LHCN-M2 (cell line): ENCODE measurements around the gene PPT1. TPM values are rescaled to one million over a fixed set of nuclear protein-coding genes. Genes with fewer than 3 reads are reported as not detected.

Experiments used
- DNase-seq: peaks from one replicate; pipeline ENCODE4 v3.0.0-alpha.2; 2012; ENCODE audit warnings: low read depth
- polyA plus RNA-seq: library from polyadenylated mRNA; unstranded; fragments of >200 nt; gene quantifications from one replicate; pipeline ENCODE4 v1.2.1, GENCODE V29; 2012; ENCODE audit warnings: missing spikeins
- total RNA-seq: library from RNA; depleted of rRNA; stranded (reverse); fragments of >200 nt; gene quantifications from 2 replicates; pipeline ENCODE4 v1.2.3, GENCODE V29; 2014; rRNA removed

PPT1 gene
- total RNA-seq, result 40.3 and 54.2 TPM in 2 replicates
- polyA plus RNA-seq, result 38.1 TPM

GRCh38 chr1:40096977-40097782 lies at the start of gene PPT1:
PPT1 (minus strand) TSS chr1:40097252; CDS start chr1:40097238, 14 bp downstream.
- DNase-seq, result peak; percentile 60

DNA sequence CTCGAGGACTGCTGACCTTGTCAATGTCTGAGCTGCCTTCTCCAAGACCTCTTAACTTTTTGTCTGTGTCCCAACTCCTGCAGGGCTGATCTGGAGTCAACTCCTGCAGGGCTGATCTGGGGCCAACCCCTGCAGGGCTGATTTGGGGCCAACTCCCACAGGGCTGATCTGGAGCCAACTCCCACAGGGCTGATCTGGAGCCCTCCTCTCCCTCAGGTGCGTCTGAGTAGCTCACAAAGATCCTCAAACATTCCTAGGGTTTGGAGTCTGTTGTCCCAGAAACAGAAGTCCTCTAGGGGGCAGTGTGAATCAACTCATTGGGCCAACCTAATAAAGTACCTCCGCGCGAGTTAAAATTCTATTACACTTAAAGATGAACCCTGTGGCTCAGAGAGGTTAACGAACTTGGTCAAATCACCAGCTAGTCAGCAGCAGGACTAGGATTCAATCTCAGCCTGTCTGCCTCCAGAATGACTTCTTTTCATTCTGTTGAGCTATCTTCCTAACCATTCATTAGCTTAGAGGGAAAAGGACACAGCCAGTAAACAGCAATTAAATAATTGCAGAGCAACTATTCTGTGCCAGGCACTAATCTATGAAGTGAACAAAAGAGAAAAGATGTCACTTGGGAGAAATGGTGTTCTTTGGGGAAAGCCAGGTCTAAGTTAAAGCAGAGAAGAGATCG lies 47.0 kb upstream of the PPT1 start:
- peak; percentile 67 for DNase-seq

- peak; percentile 20 for DNase-seq
Measured at GRCh38 chr1:40141878-40142535, 45.0 kb upstream of the PPT1 start.

- peak; percentile 8 for DNase-seq
Measured at GRCh38 chr1:40140211-40140973, 43.3 kb upstream of the PPT1 start.

DNA sequence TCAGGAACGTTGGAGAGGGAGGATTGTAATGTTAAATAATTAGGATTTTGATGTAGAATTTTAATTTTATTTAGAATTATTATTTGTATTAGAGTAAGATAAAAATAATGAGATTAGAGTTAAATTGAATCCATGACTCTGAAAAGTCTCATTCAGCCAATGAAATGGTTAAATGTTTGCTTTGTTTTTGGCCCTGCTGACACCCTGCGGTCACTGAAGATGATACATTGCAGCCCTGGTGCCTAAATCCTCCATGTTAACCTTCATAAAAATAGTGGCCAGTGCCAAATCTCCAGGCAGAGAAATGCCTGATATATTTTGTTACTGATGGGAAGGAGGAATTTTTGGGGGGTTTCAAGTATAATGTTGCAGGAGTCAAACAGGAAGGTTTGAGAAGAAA lies 36.8 kb upstream of the PPT1 start:
- peak; percentile 13 for DNase-seq

- DNase-seq, result no peak
Measured at GRCh38 chr1:40133312-40133665, 36.2 kb upstream of the PPT1 start.

GRCh38 chr1:40132383-40133311 lies 35.6 kb upstream of the PPT1 start:
- peak; percentile 30 for DNase-seq

DNA sequence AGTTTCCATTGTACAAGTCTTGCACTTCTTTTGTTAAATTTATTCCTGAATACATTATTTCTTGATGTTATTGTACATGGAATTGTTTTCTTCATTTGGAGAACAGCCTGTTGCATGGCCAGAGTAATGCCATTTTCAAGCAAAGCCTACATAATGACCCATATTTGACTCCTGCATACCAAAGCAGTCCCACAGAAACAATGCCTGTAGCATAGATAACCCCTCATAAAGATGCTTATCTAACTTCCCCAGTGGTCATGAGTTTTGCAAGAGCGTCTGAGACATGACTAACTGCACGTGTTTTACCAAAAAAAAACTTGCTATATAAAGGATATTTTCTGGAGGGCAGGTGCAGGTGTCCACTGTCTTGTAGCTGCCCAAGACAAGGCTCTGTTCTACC lies 33.8 kb upstream of the PPT1 start:
- no peak for DNase-seq

DNA sequence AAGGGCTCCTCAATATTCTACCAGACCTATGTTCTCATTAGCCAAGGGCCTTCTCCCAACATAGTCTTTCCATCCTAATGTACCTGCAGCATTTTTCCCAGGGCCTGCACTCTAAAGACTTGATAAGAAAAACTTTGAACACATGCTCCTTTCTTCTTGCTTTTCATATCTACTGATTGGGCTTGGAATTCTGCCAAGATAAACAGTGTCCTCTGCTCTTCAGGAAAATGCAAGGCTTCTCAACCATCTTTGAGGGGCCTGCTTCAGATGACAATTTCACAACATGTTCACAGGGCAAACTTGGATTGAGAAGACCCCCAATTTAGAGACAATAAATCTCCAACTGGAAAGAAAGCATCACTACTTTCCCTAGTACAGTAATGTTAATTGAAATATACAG lies 25.8 kb upstream of the PPT1 start:
- DNase-seq, result no peak

- DNase-seq, result no peak
Measured at GRCh38 chr1:40120128-40120527, 23.1 kb upstream of the PPT1 start.

- DNase-seq, result no peak
Measured at GRCh38 chr1:40114400-40114799, 17.3 kb upstream of the PPT1 start.

- DNase-seq, result no peak
Measured at GRCh38 chr1:40110389-40110788, 13.3 kb upstream of the PPT1 start.

- DNase-seq, result no peak
Measured at GRCh38 chr1:40107290-40107959, 10.4 kb upstream of the PPT1 start.

DNA sequence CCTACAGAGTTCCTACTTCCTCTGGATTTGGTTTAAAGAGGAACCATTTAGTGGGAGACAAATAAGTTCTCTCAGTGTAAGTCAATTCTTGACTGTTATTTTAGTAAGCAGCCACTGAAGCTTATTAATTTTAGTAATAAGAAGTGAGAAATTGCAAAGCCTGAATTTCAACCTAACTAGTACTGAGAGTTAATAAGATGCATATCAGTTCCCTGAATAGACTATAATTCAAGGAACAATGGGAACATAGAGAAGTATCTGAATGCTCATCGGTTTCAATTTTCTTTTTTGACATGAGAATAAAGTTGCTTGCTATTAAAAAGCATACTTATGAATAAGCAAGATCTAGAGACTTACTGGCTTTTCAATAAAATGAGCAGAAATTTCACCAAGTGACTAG lies 8.0 kb upstream of the PPT1 start:
- DNase-seq, result no peak

DNA sequence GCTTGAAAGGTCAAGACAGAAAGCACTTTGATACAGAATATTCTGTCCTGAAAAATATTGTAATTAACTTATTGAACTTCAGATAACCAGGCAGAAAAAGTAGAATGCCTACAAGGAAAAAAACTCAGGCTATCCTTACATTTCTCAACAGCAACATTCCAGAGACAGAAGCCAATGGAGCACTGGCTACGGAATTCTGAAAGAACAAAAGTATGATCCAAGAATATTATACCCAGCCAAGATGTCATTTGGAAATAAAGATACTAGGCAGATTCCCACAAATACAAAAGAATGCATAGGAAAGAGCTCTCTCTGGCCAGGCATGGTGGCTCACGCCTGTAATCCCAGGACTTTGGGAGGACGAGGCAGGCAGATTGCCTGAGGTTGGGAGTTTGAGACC lies 5.8 kb upstream of the PPT1 start:
- DNase-seq, result no peak

GRCh38 chr1:40102038-40102437 lies 5.0 kb upstream of the PPT1 start:
- no peak for DNase-seq

DNA sequence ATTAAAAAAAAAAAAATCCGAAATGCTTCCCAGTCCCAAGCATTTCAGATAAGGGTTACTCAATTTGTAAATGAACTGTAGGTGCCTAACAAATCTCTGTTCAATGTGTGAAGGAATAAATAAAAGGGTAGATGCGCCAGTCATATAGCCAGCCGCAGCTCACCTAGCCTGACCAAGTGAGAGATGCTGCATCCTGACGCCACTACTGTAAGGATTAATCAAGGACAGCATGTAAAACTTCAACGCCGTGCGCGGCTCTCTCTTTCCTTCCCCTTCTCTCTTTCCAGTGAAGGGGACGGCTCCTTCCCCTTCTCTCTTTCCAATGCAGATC lies 441 bp downstream of the PPT1 start:
- DNase-seq, result no peak

- DNase-seq, result no peak
Measured at GRCh38 chr1:40095806-40096205, 1.2 kb downstream of the PPT1 start.

GRCh38 chr1:40094466-40095110 lies 2.5 kb downstream of the PPT1 start:
- DNase-seq, result no peak
